Glutamatergic neuron (in vitro differentiated cells): ENCODE data around the gene LST1. TPM values are rescaled to one million over a fixed set of nuclear protein-coding genes. Genes with fewer than 3 reads are reported as not detected.

Source experiments
- DNase-seq: peaks from one replicate; pipeline ENCODE4 v3.0.0; 2022
- H3K27ac Mint-ChIP-seq: one replicate; pipeline ENCODE4 v1.8.0; 2020; ENCODE audit warnings: mild to moderate bottlenecking, mixed read lengths, inconsistent platforms; ENCODE audit not compliant: unreplicated experiment
- H3K27me3 Mint-ChIP-seq: one replicate; pipeline ENCODE4 v1.8.0; 2020; ENCODE audit warnings: mild to moderate bottlenecking, moderate library complexity, mixed read lengths, inconsistent platforms; ENCODE audit not compliant: unreplicated experiment
- H3K36me3 Mint-ChIP-seq: one replicate; pipeline ENCODE4 v1.8.0; 2020; ENCODE audit warnings: mild to moderate bottlenecking, mixed read lengths, inconsistent platforms; ENCODE audit not compliant: unreplicated experiment
- H3K4me1 Mint-ChIP-seq: one replicate; pipeline ENCODE4 v1.8.0; 2020; ENCODE audit warnings: mild to moderate bottlenecking, low read depth, mixed read lengths, inconsistent platforms; ENCODE audit not compliant: unreplicated experiment
- H3K4me3 Mint-ChIP-seq: one replicate; pipeline ENCODE4 v1.8.0; 2020; ENCODE audit warnings: mild to moderate bottlenecking, mixed read lengths, inconsistent platforms; ENCODE audit not compliant: unreplicated experiment
- H3K9me3 Mint-ChIP-seq: one replicate; pipeline ENCODE4 v1.8.0; 2020; ENCODE audit warnings: mild to moderate bottlenecking, moderate library complexity, mixed read lengths, inconsistent platforms; ENCODE audit not compliant: unreplicated experiment
- total RNA-seq: library from RNA; stranded (reverse); fragmentation: NEBNext Ultra II Directional; extraction: Animal tissue kit (Norgen Biotek cat#: 25700); gene quantifications from one replicate; pipeline ENCODE4 v1.2.1, GENCODE V29; 2021; ENCODE audit not compliant: unreplicated experiment
- TF ChIP-seq, protein P1 (sequence below): fragments of 200-600 bp; sonication (generic); IDR thresholded peaks from one replicate; pipeline ENCODE4 v1.5.0; 2021; ENCODE audit not compliant: partially characterized antibody, unreplicated experiment

LST1 gene
- total RNA-seq, 1 donor from 2014 or later: not detected

DNA sequence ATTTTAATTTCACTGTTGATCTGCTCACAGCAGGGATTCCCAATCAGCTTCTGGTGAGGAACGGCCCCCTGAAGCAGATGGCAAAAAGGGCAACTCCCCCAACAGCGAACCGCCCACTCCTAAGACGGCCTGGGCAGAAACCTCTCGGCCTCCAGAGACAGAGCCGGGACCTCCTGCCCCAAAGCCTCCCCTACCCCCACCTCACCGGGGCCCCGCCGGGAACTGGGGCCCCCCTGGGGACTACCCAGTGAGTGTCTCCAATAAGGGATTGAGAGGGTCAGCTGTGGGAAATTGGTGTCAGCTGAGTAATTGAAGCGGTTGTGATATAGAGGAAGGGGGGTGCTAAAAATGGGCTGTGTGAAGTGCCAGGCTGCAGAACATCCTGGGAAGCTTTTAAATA lies 40.9 kb downstream of the LST1 start:
- no peak for DNase-seq
- H3K27me3 Mint-ChIP-seq: peaks cover 8% of the 10 kb centered on the region
- H3K9me3 Mint-ChIP-seq: peaks cover 6% of the 10 kb centered on the region
- peaks cover 17% of the 10 kb centered on the region for H3K4me1 Mint-ChIP-seq
- no peak overlapping the region for H3K27ac Mint-ChIP-seq
- TF ChIP-seq, protein P1, sequence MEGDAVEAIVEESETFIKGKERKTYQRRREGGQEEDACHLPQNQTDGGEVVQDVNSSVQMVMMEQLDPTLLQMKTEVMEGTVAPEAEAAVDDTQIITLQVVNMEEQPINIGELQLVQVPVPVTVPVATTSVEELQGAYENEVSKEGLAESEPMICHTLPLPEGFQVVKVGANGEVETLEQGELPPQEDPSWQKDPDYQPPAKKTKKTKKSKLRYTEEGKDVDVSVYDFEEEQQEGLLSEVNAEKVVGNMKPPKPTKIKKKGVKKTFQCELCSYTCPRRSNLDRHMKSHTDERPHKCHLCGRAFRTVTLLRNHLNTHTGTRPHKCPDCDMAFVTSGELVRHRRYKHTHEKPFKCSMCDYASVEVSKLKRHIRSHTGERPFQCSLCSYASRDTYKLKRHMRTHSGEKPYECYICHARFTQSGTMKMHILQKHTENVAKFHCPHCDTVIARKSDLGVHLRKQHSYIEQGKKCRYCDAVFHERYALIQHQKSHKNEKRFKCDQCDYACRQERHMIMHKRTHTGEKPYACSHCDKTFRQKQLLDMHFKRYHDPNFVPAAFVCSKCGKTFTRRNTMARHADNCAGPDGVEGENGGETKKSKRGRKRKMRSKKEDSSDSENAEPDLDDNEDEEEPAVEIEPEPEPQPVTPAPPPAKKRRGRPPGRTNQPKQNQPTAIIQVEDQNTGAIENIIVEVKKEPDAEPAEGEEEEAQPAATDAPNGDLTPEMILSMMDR: no peak
- H3K4me3 Mint-ChIP-seq: no peak overlapping the region
- H3K36me3 Mint-ChIP-seq: peaks cover 14% of the 10 kb centered on the region

GRCh38 chr6:31627690-31628287 lies 41.7 kb downstream of the LST1 start:
- H3K4me3 Mint-ChIP-seq: peak overlapping the region; percentile 44
- H3K36me3 Mint-ChIP-seq: peaks cover 14% of the 10 kb centered on the region
- H3K27ac Mint-ChIP-seq: peak overlapping the region; percentile 16
- peaks cover 6% of the 10 kb centered on the region for H3K9me3 Mint-ChIP-seq
- peaks cover 10% of the 10 kb centered on the region for H3K27me3 Mint-ChIP-seq
- DNase-seq: no peak
- TF ChIP-seq, protein P1: no peak
- H3K4me1 Mint-ChIP-seq: peaks cover 10% of the 10 kb centered on the region

DNA sequence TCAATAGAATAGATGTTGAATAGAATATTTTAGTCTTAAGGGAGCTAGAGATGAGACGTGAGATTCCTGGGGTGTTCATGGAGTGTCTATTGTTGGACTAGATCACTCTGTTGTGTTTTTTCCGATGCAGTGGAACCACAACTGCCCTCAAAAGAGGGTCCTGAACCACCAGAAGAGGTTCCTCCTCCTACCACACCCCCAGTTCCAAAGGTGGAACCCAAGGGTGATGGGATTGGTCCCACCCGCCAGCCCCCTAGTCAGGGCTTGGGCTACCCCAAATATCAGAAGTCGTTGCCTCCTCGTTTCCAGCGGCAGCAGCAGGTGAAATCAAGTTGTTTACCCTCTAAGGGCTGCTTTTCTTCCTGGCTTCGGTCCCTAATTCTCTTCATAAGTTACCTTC lies 42.9 kb downstream of the LST1 start:
- H3K27ac Mint-ChIP-seq: no peak overlapping the region
- H3K4me3 Mint-ChIP-seq: no peak overlapping the region
- TF ChIP-seq, protein P1: no peak
- peaks cover 6% of the 10 kb centered on the region for H3K9me3 Mint-ChIP-seq
- peaks cover 12% of the 10 kb centered on the region for H3K27me3 Mint-ChIP-seq
- DNase-seq: no peak
- peaks cover 10% of the 10 kb centered on the region for H3K36me3 Mint-ChIP-seq
- H3K4me1 Mint-ChIP-seq: peaks cover 3% of the 10 kb centered on the region

DNA sequence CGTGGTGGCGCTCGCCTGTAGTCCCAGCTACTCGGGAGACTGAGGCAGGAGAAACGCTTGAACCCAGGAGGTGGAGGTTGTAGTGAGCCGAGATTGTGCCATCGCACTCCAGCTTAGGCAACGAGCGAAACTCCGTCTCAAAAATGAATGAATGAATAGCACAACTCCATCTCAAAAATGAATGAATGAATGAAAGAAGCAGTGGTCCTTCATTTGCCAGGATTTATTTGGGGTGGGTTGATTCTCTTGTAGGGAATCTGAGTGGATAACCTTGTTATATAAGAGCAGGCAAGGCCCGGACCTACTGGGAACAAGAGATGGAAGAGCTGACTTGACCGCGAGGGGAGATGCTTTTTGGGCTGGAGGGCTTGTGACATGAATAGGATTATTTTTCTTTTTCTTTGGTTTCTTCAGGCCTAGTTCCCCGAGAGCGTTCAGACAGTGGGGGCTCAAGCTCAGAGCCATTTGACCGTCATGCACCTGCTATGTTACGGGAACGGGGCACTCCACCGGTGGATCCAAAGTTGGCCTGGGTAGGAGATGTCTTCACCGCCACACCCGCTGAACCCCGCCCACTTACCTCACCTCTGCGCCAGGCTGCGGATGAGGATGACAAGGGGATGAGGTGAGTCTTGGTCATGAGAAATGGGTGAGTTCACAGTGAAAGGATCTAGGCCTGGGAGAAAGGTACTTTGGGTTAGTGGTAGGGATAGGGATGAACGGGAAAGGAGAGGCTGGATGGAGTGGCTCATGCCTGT lies 44.3 kb downstream of the LST1 start:
- Mint-ChIP-seq H3K9me3 (peaks cover 6% of the 10 kb centered on the region), H3K27me3 (peaks cover 16% of the 10 kb centered on the region), H3K4me1 (peaks cover 2% of the 10 kb centered on the region), H3K4me3 (peak overlapping the region; percentile 42), H3K36me3 (peaks cover 10% of the 10 kb centered on the region), H3K27ac (peak overlapping the region; percentile 38)
- no peak for DNase-seq
- TF ChIP-seq, protein P1: no peak

- Mint-ChIP-seq H3K4me3 (no peak overlapping the region), H3K4me1 (peaks cover 2% of the 10 kb centered on the region), H3K27me3 (peaks cover 19% of the 10 kb centered on the region), H3K36me3 (peaks cover 10% of the 10 kb centered on the region), H3K27ac (no peak overlapping the region), H3K9me3 (peaks cover 6% of the 10 kb centered on the region)
- TF ChIP-seq, protein P1: no peak
- DNase-seq: no peak
Observed at GRCh38 chr6:31631209-31631608, 45.1 kb downstream of the LST1 start.
